Dermis microvascular lymphatic vessel endothelial cell (primary cell): ENCODE measurements around the gene SERPING1. TPM values are rescaled to one million over a fixed set of nuclear protein-coding genes. Genes with fewer than 3 reads are reported as not detected.

Experiments used
- DNase-seq, 2 donors: peaks; one replicate each; pipeline versions ENCODE4 v3.0.0 to v3.0.0-alpha.2; 2010; ENCODE audit warnings: low read depth in 2 of 2
- total RNA-seq: library from RNA; depleted of rRNA; stranded (reverse); fragments of >200 nt; gene quantifications from 2 replicates; pipeline ENCODE4 v1.2.1, GENCODE V29; 2014

The SERPING1 gene
- total RNA-seq, 1 donor from 2014 or later, result not detected

DNA sequence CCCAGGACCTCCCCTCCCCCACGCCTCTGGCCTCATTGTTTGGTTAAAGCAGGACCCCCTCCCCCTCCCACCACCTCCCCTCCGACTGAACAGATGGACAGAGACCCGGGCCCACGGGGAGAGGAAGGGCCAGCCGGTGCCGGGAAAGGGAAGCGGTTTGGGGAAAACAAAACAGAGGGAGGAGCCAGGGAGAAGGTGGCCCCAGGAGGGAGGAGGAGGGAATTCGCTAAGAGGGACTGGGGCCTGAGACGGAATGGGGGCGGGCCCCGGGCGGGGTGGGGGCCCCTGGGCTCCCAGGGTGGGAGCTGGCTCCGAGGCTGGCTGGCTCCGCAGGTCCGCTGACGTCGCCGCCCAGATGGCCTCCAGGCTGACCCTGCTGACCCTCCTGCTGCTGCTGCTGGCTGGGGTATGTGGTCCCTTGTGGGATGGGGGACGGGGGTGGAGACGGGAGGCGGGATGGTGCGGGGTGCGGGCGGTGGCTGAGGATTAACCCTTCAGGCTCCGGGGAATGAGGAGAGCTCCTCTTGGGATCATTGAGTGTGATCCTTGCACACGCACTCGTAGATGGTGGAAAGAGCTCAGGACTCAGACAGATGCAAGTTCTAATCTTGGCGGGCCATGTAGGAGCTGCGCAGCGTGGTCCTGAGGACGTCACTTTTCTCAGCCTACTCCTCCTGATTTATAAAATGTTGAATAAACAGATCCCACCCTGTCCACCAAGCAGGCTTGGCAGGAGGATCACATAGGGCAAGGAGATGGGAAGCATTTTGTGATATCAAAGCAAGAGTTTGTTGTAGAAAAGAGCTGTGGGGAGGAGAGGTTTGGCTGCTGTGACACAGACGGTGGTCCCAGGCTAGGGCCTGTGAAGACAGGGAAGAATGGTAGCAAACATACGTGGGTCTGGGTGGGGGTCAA is 688 bp downstream of the SERPING1 start:
- no peak for DNase-seq

DNA sequence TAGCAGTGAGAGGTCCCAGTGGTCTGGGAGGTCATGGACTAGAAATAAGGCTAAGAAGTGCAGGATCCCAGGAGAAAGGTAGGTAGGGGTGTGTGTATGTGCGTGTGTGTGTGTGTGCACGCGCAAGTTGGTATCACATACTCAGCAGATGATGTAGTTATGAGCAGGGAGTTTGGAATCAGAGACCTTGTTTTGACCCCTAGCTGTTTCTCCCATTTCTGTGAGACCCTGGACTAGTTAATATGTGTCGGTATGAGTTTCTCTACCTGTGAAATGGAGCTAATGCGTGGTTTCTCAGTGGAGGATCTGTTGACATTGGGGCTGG is 1.3 kb downstream of the SERPING1 start:
- DNase-seq, result no peak

DNA sequence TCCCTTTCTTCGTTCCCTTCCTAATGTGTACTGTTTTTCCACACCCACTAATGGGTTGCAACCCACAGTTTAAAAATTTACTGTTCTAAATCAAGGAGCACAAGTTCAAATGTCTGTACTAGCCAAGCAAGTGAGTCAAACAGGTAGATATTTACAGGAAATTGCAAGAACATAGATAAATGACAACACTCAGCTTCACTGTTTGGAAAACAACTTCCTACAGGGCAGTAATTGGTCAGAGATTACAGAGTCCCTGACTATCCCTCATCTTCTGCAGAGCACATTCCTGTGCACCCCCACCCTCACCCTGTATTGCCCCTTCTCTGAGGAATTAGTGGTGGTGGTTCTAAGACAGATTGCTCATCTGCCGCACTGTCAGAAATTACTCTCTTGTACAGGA is 1.9 kb downstream of the SERPING1 start:
- no peak for DNase-seq

DNA sequence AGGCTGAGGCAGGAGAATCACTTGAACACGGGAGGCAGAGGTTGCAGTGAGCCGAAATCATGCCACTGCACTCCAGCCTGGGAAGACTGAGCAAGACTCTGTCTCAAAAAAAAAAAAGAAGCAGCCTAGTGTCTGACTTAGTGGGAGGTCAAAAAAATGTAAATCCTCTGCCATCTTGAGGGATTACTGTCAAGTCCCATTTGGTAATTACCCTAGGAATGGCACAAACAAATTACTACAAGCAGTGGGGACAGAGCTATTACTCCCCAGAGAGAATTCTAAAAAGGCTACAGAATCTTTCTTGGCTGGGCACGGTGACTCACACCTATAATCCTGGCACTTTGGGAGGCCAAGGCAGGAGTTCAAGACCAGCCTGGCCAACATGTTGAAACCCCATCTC is 3.8 kb downstream of the SERPING1 start:
- no peak for DNase-seq

DNA sequence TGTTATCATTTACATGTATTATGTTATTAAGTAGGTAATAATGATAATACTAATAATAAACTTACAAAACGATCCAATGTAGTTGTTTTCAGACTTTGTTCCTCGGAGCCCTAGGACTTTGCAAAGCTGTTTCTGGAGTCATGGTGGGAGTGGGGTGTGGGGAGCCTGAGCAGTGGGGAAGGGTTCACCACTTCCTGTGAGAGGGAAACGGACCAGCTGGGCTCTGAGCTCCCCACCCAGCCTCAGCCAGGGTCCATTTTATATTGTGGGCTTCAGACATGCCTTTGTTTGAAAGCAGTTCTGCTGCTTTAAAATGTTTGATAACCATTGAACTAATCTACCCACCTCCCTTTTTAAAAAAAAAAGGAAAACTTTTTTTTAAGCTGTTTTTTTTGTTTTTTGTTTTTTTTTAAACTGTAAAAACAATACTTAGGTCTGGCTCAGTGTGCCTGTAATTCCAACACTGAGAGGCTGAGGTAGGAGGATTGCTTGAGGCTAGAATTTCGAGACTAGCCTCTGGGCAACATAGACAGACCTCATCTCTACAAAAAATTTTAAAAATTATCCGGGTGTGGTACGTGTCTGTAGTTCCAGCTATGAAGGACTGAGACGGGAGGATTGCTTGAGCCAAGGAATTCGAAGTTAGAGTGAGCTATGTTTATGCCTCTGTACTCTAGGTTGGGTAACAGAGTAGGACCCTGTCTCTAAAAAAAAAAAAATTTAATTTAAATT is 7.0 kb downstream of the SERPING1 start:
- no peak for DNase-seq

DNA sequence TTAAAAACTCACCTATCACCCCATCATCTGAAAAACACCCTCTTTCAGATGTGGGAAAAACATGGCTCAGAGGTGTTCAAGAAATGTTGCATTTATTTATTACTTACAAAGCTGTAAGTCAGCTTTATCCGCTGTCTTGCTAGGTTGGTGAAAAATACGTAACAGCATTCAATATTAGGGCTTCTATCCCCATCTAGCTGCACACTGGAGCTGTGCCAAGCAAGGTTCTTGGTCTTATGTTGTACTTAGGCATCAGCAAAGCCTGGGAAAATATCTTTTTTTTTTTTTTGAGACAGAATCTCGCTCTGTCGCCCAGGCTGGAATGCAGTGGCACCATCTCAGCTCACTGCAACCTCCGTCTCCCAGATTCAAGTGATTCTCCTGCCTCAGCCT is 7.5 kb downstream of the SERPING1 start:
- DNase-seq, result no peak

DNA sequence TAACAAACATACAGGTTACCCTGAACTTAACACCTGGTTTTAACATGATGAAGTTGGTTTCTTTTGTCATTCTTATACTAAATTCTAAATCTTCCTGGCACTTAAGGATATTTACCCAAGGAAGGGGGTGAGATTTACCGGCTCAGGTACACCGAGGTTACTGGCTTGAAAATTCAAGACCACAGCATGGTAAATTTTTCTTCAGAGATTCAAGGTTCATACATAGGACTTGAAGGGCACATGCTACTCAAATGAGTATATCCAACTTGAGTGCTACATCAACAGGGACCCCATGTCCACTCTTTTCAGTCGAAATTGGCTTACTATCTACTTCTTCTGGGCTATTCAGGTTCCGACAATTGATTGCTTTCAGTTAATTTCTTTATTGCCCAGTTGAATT is 12.7 kb downstream of the SERPING1 start:
- DNase-seq, result no peak

DNA sequence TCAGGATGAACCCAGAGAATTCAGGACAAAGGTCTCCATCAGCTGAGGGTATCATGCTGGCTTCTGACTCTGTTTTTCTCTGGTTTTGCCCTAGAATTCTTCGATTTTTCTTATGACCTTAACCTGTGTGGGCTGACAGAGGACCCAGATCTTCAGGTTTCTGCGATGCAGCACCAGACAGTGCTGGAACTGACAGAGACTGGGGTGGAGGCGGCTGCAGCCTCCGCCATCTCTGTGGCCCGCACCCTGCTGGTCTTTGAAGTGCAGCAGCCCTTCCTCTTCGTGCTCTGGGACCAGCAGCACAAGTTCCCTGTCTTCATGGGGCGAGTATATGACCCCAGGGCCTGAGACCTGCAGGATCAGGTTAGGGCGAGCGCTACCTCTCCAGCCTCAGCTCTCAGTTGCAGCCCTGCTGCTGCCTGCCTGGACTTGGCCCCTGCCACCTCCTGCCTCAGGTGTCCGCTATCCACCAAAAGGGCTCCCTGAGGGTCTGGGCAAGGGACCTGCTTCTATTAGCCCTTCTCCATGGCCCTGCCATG is 16.8 kb downstream of the SERPING1 start:
- no peak for DNase-seq

DNA sequence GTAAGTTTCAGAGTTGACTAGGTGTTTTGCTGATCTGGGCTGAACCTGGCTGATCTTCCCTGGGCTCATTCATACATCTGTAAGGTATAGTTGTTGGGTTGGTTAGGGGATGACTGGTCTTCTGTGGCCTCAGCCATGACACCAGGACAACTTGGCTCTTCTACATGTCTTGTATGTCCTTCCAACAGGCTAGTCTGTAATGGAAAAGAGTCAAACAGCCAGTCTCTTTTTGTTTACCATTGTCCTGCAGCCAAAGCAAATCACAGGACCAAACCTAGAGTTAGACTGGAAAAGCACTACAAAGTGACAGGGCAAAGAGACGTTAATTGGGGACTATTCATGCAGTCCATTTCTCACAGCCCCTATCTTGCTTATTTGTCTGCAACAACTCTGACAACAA is 17.8 kb downstream of the SERPING1 start:
- no peak for DNase-seq

DNA sequence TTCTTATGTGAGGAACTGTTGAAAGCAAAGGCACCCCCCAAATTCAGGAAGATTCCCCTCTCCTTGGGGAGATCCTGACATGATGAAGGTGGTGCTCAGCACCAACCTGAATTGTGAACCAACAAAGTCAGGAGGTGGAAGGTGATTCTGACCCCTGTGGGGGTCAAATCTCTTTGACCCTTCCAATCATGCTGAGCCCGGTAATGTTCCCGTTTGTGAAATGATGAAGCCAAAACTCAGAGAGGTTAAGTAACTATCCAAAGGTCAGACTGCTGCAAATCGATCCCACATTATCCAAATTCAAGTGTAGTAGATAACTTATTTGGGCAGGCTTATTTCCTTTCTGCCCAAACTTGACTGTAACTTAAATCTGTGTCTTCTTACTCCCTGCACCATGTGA is 19.1 kb downstream of the SERPING1 start:
- no peak for DNase-seq

DNA sequence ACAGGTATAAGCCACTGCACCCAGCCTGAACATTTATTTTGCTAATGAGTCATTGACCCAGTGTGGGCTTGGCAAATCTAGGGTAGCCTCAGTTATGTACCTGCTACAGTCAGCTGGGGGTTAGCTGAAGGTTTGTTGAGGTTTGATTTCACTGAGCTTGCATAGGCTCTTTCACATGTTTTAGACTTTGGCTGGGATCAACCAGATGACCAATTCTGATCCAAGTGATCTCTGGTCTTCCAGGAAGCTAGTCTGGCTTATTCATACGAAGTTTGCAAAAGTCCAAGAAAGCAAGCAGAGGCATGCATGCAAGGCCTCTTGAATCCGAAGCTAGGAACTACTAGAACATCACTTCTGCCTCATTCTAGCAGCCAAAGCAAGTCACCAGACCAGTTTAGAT is 21.0 kb downstream of the SERPING1 start:
- DNase-seq, result no peak

DNA sequence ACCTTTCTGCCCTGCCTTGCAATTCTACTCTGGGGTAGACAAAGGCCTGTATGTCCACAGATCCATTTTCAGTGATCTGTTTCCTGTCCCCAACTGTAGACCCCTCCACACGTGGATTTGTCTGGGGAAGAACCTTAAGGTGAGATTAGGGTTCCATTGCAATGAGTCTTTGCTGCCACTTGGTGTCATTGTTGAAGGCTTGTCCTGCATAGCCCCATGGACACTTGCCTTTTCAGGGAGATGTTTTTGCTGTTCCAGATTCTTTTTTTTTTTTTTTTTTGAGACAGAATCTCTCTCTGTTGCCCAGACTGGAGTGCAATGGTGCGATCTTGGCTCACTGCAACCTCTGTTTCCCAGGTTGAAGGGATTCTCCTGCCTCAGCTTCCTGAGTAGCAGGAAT is 21.8 kb downstream of the SERPING1 start:
- DNase-seq, result no peak

DNA sequence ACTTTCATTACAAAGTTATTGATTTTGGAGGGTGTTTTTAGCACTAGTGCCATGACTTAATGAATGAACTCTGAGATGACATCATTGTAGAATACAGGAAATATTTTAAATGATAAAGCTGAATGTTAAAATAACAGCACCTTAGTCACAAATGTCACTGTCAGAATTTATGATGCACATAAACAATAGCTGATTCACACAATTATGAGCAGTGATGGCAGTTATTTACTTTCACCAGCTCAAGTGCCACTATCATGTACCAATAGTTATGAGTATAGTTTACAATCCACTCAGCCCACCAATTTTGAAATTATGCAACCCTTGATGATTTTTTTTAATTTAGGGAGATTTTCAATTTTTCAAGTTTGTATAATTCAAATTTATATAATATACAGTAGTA is 23.0 kb downstream of the SERPING1 start:
- DNase-seq, result no peak

DNA sequence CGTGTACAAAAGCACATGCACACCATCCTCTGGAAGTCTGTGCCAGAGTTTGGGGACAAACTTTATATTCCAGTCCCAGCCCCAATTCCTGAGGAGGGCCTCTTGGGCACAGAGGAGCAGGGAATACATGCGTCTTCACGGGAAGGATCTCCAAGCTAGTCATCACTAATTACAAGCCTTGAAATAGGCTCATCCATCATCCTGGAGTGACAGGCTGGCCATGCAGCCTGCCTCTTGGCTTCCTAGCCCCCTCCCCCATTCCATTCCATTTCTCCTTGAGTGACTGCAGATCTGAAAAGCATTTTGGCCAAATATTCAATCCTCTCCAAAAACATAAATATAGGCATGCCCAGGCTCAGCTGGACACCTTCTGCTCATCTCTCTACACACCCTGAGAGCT is 24.8 kb downstream of the SERPING1 start:
- no peak for DNase-seq

DNA sequence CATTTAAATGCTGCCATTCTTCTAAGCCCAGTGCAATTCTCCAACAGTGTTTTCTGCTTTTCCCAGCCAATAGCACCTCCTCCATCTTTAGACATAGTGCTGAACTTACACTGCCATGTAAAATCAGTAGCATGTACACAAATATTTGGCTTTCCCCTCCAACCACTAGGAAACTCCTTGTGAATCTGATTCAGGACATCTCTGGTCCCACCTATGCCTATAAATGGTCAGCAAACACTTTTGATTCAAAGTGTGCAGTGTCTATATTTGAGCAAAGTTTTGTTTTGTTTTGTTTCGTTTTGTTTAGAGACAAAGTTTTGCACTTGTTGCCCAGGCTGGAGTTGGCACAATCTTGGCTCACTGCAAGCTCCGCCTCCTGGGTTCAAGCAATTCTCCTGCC is 27.4 kb downstream of the SERPING1 start:
- no peak for DNase-seq

DNA sequence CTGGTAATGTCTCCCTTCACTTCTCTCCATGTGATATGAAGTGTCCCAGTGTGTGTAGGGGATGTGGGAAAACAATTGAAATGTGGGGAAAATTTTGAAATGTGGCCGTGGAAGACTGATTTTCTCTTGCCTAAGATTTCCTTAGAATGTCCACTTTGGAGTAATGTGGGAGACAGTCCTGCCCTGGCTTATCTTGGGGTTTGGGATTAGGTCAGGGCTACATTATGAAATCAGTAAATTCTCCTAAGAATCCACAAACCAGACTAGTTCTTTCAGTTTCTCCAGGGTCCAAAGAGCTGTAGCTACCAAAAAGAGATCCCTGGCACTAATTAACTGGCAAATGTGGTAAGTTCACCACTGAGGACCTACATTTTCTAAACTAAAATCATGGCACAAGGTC is 29.4 kb downstream of the SERPING1 start:
- no peak for DNase-seq

DNA sequence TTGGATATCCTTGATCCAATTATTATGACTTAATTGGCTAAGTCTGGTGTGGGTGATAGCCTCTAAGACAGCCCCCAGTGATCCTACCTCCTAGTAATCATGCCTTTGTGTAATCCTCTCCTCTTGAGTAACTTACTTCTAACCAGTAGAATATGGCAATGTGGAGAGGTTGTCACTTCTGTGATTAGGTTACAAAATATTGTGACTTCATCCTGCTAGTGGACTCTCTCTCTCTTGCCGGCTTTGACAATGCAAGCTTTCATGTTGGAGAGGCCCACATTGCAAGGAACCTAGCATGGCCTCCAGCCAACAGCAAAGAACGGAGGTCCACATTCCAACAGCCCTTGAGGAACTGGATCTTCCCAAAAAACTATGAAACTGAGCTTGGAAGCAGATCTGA is 32.7 kb downstream of the SERPING1 start:
- DNase-seq, result no peak

DNA sequence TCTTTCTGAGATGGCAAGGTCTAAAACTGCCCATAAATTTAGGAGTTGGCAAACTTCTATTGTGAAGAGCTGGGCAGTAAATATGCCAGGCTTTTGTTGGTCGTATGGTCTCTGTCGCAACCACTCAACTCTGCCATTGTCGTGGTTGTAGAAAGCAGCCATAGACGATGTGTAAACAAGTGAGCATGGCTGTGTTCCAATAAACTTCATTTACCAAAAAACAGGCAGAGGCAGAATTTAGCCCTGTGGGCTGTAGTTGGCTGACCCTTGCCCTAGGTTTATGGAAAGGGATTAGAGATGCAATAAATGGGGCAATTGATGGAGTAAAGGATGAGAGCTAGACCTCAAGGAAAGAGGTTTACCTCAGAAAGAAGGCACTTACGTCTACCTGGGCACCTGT is 34.6 kb downstream of the SERPING1 start:
- no peak for DNase-seq

DNA sequence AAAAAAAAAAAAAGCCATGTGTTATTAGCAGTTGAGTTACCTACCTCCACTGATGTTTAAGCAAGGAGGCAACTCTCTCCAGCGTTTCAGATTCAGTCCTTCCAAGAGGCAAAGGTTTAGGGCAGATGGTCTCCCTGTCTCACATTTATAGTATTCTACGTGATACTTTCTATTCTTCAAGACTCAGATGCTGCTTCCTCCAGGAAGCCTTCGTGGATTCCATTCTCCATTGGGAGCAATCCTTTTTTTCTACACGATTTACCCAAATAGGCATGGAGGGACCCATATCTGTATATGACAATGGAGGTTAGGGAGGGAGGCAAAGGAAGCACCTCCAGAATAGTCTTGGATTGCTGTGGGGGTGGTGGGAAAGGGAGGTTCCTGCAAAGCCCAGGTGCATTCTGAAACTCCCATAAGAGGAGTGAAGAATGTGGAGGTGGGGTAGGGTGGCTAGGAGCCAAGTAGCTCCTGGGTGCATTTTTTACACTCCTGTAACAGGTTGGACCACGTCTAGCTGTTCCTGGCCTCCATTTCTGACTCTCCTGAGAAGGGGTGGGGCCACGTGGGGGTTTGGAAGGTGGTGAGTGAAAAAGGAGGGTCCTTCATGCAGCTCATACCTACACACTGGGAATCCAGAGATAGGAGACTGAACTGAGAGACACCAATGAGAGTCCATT is 36.0 kb downstream of the SERPING1 start:
- DNase-seq, result no peak

DNA sequence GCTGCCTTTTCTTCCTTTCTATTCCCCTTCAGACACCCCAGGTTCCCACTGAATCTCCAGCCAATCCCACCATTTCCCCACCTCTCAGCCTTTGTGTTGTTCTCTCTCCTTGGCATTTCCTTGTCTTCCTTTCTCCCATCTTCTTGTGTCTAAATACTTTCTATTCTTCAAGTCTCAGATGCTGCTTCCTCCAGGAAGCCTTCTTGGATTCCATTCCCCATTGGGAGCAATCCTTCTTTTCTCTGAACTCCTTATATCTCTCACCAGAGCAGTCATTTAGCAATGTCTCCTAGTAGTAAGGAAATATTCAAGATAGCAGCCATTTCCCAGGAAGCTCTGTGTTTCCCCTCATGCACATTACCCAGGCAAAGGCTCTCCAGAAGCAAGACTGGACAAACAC is 36.8 kb downstream of the SERPING1 start:
- DNase-seq, result no peak

DNA sequence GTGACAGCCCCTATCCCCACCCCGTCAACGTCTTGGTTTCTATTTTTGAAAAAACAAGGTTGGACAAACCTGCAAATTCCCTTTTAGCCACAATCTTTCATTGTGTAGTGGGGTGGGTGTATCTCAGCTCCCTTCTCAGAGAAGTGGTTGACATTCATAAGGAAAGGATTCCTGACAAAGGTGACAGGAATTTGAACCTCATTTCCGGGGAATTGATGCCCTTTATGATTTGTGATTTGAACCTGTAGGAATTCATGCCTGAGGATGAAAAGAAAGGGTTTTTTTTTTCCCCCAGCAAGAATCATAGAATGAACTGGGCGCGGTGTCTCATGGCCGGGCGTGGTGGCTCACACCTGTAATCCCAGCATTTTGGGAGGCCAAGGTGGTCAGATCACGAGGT is 37.8 kb downstream of the SERPING1 start:
- DNase-seq, result no peak

DNA sequence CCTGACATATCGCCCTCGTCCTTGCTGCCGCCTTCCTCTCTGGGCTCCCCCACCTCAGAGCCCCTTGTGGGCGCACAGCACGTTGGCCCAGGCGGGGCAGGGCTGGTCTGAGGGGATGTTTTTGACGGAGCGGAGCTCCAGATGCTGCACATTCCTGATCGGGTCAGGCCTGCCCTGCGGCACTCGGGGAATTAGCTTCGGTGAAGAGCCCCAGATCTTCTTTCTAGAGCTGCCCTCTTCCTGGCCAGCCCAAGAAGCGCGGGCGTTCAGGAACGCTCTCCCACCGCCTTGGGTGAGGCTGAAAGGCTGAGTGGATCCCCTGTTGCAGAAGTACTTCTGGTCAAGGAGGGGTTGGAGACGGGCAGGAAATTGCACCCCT is 40.1 kb downstream of the SERPING1 start:
- DNase-seq, result no peak
